GM12874 (cell line): ENCODE data around the gene ANK3.

ENCODE experiments used
- TF ChIP-seq, protein P1 (sequence below): IDR thresholded peaks from 2 replicates; pipeline ENCODE4 v1.5.1; 2011; ENCODE audit warnings: low read depth, mild to moderate bottlenecking, control low read depth, low read length, moderate library complexity; ENCODE audit not compliant: insufficient read depth

The ANK3 gene

DNA sequence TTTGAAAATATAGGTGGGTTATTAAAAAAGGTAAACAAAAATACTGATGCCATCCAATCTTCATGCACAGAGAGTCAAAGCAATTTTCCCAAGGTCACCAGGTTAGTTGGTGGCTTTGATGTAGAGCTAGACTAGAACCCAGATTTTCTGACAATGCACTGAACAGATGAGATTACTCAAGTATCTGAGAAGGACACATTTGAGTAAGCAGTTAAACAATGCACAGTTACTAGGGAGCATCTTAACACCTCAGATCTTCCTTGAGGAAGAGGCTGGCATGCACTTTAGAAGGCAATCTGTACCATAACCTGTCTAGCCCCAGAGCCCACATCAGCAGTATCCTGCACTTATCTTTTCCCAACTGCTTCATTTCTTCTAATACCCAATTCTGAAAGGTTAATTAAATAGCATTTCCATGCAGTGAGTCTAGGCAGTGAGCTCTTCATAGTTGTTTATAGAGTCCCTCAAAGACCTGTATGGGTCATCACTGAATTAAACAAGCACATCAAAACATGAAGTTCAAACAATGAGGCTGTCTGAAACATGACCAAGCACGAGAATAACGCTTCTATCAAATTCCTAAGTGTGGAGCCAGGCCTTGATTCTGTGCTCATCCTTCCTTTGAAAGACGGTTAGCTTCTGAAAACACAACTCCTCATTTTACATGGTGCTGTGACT is 38.2 kb upstream of the ANK3 start:
- TF ChIP-seq, protein P1, sequence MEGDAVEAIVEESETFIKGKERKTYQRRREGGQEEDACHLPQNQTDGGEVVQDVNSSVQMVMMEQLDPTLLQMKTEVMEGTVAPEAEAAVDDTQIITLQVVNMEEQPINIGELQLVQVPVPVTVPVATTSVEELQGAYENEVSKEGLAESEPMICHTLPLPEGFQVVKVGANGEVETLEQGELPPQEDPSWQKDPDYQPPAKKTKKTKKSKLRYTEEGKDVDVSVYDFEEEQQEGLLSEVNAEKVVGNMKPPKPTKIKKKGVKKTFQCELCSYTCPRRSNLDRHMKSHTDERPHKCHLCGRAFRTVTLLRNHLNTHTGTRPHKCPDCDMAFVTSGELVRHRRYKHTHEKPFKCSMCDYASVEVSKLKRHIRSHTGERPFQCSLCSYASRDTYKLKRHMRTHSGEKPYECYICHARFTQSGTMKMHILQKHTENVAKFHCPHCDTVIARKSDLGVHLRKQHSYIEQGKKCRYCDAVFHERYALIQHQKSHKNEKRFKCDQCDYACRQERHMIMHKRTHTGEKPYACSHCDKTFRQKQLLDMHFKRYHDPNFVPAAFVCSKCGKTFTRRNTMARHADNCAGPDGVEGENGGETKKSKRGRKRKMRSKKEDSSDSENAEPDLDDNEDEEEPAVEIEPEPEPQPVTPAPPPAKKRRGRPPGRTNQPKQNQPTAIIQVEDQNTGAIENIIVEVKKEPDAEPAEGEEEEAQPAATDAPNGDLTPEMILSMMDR, result no peak

DNA sequence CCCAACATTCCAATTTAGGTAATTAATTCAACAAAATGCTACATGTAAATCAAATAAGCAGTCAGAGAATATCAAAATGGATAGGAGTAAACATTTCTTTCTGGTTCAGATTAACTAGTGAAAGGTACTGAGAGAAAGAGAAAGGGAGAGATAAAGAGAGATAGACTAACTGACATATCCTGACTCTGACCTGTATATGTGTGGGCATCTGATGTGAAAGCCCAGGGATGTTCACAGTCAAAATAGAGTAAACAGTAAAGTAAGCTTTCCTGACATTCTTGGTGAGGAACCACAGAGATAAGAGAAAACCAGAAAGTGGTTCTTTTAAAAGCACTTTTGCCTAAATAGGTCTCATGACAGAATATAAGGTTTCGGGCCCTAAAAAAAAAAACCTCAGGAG is 37.5 kb upstream of the ANK3 start:
- TF ChIP-seq, protein P1, result no peak

DNA sequence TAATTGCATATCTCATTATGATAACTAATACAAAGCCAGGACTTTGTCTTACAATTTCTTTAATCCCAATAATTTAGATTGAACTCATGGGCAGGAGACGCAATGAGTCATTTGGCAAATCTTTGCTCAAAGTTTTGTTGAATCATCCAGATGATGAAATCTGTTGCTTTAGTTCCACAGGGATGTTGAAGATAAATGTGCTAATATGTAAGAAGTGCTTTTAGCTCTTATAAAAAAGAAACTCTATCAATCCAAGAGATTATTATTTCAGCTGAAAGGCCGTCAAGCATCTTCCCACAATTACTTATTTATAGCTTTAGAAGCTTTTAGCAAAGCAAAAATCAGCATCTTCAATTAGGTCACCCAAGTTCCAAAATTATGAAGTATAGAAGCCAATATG is 36.8 kb upstream of the ANK3 start:
- TF ChIP-seq, protein P1, result no peak

DNA sequence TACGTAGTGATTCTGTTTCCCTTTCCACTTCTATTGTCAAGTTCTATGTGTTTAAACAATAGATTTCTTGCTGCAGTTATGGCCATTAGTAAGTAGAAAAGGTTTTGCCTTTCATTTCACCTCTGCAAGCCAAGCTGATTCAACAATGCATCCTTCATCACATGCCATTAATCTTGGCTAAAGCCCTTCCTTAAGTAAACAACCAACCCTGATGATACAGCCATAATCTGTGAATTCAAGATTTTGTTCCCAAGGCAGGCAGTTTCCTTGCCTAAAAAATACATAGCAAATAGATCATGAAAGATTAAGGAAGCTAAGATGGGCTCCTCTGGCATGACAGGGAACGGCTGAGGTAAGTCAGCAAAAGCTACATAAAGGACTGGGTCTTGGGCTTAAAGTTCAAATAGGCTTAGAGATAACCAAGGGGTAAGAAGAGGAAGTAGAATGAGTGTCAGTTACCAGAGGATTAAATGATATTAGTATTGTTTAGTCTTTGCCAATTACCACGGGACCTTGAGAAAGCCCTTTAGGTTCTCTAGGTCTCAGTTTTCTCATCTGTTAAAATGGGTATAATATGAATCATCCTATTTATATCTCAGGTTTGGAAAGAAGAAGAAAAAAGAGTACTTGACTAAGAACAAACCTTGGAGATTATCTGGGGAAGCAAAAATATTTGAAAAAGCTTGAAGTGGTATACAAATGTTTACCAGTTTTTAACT is 35.9 kb upstream of the ANK3 start:
- TF ChIP-seq, protein P1, result no peak

DNA sequence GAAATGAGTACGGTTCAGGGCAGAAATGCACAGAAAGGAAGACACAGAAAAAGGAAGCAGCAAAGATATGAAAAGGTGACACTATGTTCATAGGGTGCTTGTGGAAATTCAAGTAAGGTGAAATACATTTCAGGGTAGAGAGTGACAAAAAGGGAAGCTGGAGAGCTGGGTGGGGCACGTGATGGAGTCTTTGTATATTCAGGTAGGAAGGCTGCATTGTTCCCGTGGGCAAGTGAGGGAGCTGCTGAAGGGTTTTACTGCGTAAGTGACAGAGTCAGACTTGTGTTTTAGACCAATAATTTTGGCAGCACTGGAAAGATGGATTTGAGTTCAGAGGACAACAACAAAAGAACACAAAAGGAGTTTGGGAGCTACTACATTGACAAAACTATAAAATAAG is 35.3 kb upstream of the ANK3 start:
- TF ChIP-seq, protein P1, result no peak

DNA sequence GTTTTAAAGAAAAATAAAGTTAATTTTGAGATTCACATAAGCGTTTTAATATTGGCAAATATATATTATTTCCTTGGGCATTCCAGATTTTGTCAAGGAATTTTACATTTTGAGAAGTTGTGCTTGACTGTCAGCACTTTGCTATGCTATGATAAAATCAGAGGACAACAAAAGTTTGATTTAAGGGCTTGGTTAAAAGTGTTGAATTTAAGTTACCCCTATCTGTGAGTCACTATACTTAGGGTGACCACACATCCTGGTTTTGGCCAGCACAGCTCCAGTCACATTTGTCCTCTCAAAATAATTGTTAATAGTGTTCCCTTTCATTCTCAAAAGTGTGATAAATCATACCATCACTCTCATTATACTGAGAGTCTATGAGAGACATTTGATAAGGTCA is 34.2 kb upstream of the ANK3 start:
- TF ChIP-seq, protein P1, result no peak

DNA sequence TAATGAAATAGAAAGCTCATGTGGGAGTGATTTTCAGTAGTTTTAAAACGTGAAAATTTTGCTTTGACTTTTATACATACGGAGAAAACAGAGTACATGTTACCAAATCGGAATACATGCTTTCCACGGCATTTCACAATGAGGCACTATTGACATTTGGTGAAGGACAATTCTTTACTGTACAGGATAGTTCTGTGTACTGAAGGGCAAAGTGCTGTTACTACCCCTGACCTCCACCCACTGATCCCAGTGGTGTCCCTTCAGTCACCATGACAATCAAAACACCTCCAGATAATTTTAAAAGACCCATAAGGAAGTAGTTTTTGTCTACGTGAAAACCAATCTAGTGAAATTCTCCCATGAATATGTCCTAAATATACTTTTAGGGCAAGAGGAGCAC is 33.1 kb upstream of the ANK3 start:
- TF ChIP-seq, protein P1, result no peak
